HG03442 (cell line): Measurements from ENCODE around the gene CLIC4.

Experiments used
- ATAC-seq: cut with Tn5 transposase; IDR thresholded peaks from one replicate; pipeline ENCODE4 v1.9.1; 2021; ENCODE audit warnings: mild to moderate bottlenecking, moderate library complexity; ENCODE audit not compliant: unreplicated experiment

Gene CLIC4

DNA sequence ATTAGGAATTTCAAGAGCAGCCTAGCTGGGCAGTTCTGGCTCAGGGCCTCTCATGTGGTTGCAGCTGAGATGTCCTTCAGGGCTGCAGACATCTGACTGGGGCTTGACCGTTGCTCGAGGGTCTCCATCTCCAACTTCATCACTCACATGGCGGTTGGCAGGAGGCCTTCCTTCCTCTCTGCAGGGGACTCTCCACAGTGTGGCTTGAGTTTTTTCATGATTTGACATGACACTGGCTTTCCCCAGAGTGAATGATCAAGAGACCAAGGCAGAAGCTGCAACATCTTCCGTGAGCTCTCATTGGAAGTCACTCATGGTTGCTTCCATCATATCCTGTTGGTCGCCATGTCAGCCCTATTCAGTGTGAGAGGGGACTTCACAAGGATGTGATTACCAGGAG is 110.2 kb downstream of the CLIC4 start:
- ATAC-seq, result no peak

- no peak for ATAC-seq
Observed at GRCh38 chr1:24856787-24857506, 111.7 kb downstream of the CLIC4 start.

- ATAC-seq, result no peak
Observed at GRCh38 chr1:24857507-24858133, 112.4 kb downstream of the CLIC4 start.

DNA sequence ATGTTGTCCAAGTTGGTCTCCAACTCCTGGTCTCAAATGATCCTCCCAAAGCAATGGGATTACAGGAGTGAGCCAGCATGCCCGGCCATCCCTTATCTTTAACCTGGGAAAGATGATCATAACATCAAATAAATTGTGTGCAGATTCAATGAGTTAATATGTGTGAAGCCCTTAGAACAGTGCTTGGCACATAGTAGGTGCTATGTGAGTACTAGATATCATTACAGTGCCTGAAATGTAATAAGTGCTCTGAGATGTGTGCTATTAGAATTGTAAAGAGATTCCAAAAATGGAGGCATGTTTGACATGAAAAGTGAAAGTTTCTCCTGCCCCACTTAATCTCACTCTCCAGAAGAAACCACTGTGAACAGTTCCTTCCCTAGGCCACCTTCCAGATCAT is 113.0 kb downstream of the CLIC4 start:
- ATAC-seq, result no peak

DNA sequence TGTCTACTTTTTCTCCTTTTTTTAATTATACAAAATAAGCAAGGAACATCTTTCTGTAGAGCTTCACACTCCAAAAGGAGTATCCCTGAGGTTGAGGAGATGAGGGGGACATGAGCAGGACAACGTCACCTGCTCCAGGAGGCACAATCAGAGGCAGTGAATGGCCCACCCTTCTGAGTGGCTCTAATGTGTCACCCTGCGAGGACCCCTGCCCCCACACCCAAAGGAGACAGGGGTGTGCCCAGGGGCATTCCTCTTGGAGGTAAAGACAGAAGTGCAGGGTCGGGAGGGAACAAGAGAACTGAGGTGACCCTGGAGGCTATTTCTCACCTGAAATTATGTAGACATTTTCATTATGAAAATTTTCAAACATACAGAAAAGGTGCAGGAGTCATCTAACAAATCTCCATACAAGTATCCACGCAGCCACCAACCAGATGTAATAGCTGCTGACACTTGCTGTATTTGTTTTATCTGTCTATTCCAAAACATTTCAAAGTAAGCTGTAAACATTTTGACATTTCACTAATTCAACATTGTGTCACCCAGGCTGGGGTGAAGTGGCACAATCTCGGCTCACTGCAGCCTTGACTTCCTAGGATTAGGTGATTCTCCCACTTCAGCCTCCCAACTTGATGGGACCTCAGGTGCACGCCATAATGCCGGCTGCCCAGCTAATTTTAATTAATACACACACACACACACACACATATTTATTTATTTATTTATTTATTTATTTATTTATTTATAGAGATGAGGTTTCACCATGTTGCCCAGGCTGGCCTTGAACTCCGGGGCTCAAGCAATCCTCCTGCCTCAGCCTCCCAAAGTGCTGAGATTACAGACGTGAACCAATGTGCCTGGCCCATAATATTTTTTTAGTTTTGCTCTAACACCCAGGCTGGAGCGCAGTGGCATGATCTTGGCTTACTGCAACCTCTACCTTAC is 114.1 kb downstream of the CLIC4 start:
- ATAC-seq, result no peak

DNA sequence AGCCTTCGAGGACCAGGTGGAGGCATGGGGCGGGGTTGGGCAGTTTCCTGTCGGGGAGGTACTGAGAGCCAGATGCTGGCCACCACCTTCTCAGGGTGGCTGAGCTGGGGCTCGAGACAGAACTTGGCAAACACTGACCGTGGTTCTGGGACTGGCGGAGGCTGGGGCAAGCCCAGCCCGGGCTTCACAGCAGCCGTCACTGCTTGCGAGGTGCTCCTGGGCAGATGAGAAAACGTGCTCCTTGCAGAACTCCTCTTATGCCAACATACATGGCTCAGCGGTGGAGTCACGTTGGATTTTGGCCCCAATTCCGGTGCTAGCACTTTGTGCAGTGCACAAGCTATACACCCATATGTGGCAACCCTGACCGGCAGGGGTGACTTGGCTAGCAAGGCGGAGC is 115.6 kb downstream of the CLIC4 start:
- no peak for ATAC-seq

GRCh38 chr1:24861821-24862727 is 116.8 kb downstream of the CLIC4 start:
- no peak for ATAC-seq

GRCh38 chr1:24862775-24863483 is 117.7 kb downstream of the CLIC4 start:
- no peak for ATAC-seq

GRCh38 chr1:24864370-24864777 is 119.1 kb downstream of the CLIC4 start:
- ATAC-seq, result no peak

DNA sequence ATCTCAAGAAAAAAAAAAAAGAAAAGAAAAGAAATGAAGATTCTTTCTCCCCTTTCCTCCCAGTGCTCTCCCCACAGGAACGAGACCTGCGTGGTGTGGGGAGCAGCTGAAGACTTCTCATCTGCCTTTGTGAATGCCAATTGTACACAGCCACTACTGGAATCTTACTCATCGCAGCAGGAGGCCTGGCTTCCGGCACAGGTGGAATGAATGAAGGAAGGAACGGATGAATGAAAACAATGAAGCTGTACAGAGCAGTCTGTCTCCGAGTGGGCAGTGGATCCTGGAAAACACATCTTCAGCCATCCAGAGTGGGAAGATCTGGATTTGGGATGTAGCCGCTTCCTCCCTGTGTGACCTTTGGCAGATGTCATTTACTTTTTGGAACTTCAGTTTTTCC is 119.9 kb downstream of the CLIC4 start:
- no peak for ATAC-seq

DNA sequence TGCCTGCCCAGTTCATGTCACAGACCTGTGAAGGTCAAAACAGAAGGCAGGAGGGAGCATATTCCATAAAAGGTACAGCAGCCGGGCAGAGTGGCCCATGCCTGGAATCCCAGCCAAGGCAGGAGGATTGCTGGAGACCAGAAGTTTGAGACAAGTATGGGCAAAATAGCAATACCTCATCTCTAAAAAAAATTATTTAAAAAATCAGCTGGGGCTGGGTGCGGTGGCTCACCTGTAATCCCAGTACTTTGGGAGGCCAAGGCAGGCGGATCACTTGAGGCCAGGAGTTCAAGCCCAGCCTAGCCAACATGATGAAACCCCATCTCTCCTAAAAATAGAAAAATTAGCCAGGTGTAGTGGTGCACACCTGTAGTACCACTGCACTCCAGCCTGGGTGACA is 120.3 kb downstream of the CLIC4 start:
- ATAC-seq, result no peak

DNA sequence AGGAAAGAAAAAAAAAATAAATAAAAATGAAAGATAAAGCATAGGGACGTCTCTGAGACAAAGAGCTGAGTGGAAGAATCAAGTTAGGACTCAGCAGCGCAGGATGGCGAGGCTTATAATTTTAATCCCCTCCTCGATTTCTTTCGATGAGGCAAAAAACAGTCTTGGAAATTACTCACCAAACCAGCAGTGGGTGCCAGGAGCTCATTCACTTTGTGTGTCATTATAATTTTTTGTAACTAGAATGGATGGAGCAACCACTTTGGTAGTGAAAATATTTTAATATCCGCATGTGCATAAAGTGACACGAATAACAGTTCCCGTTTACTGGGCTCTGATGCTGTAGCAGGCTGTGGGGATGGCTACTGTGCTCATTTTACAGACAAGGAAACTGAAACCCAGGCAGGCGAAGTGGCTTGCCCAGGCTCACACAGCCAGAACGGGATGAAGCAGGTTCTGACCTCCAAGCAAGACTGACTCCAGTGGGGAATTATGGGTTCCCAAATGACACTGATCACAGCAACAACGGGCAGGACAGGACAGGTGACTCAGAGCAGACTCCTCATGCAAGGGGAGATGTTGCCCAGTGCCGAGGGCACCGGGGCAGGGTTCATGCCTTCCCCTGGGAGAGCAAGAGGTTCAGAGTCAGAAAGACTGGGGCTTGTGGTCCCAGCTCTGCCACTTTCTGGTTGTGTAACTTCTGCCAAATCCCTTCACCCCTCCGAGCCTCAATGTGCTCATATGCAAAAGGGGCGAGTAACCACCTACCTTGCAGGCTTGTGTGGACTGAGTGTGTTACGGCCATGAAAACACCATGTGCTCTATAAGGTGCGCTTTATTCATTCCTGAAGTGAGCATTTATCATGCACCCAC is 121.2 kb downstream of the CLIC4 start:
- no peak for ATAC-seq

GRCh38 chr1:24867084-24867870 is 122.0 kb downstream of the CLIC4 start:
- no peak for ATAC-seq

- no peak for ATAC-seq
Observed at GRCh38 chr1:24868016-24868875, 123.0 kb downstream of the CLIC4 start.

GRCh38 chr1:24870551-24871195 is 125.4 kb downstream of the CLIC4 start:
- ATAC-seq, result no peak

GRCh38 chr1:24871306-24871901 is 126.2 kb downstream of the CLIC4 start:
- no peak for ATAC-seq
